HEK293 (cell line): ENCODE measurements around the gene CARD11.

ENCODE experiments used
- CTCF ChIP-seq: fragments of 450-650 bp; formaldehyde crosslinking; IDR thresholded peaks from 2 replicates; pipeline ENCODE4 v1.5.1; 2016; ENCODE audit warnings: missing biosample characterization, missing genetic modification characterization
- TCF7L2 ChIP-seq: IDR thresholded peaks from 2 replicates; pipeline ENCODE4 v1.6.1; 2011; ENCODE audit warnings: low read depth, mild to moderate bottlenecking, inconsistent platforms, low read length, moderate library complexity, borderline replicate concordance
- ZNF140 ChIP-seq: fragments of 450-650 bp; formaldehyde crosslinking; IDR thresholded peaks from 2 replicates; pipeline ENCODE4 v1.5.1; 2016; ENCODE audit warnings: missing biosample characterization, missing genetic modification characterization
- ZNF274 ChIP-seq, 2 experiments: fragments of 200-500 bp in 1 of 2; fragments of 450-650 bp in 1 of 2; sonication (Bioruptor generic) in 1 of 2; formaldehyde crosslinking in 1 of 2; IDR thresholded peaks; 2 replicates each; pipeline versions ENCODE4 v1.5.1 to v1.6.1; 2014 to 2016; ENCODE audit warnings: borderline replicate concordance in 1 of 2, inconsistent platforms in 1 of 2, low read length in 1 of 2, missing biosample characterization in 1 of 2, missing genetic modification characterization in 1 of 2
- ZNF362 ChIP-seq: fragments of 450-650 bp; formaldehyde crosslinking; IDR thresholded peaks from 2 replicates; pipeline ENCODE4 v1.5.1; 2016; ENCODE audit warnings: missing biosample characterization, missing genetic modification characterization
- TF ChIP-seq, protein P1 (sequence below): fragments of 450-650 bp; formaldehyde crosslinking; IDR thresholded peaks from 2 replicates; pipeline ENCODE4 v1.5.1; 2016; ENCODE audit warnings: missing biosample characterization, missing genetic modification characterization

DNA sequence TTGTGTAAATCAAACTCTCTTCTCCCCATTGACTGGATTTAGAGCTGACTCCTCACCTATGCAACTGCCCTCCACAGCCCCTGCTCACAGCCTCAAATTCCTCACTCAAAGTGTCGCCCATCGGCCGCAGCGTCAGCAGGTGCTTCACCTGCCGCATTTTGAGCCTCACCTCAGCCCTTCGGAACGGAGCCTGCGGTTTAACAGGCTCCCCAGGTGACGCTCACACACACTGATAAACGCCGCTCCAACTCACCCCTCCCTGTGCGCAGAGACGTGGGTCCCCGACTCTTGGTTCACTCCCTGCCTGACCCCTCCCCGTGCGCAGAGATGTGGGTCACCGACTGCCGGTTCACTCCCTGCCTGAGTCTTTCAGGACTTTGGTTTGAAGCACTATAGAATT lies 57.1 kb downstream of the CARD11 start:
- TF ChIP-seq ZNF362 (tag by site-specific recombination): no peak
- TF ChIP-seq CTCF: no peak
- TF ChIP-seq, protein P1, sequence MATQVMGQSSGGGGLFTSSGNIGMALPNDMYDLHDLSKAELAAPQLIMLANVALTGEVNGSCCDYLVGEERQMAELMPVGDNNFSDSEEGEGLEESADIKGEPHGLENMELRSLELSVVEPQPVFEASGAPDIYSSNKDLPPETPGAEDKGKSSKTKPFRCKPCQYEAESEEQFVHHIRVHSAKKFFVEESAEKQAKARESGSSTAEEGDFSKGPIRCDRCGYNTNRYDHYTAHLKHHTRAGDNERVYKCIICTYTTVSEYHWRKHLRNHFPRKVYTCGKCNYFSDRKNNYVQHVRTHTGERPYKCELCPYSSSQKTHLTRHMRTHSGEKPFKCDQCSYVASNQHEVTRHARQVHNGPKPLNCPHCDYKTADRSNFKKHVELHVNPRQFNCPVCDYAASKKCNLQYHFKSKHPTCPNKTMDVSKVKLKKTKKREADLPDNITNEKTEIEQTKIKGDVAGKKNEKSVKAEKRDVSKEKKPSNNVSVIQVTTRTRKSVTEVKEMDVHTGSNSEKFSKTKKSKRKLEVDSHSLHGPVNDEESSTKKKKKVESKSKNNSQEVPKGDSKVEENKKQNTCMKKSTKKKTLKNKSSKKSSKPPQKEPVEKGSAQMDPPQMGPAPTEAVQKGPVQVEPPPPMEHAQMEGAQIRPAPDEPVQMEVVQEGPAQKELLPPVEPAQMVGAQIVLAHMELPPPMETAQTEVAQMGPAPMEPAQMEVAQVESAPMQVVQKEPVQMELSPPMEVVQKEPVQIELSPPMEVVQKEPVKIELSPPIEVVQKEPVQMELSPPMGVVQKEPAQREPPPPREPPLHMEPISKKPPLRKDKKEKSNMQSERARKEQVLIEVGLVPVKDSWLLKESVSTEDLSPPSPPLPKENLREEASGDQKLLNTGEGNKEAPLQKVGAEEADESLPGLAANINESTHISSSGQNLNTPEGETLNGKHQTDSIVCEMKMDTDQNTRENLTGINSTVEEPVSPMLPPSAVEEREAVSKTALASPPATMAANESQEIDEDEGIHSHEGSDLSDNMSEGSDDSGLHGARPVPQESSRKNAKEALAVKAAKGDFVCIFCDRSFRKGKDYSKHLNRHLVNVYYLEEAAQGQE (tag by site-specific recombination): no peak
- TF ChIP-seq ZNF140 (tag by site-specific recombination): no peak
- TF ChIP-seq TCF7L2: no peak
- no peak for TF ChIP-seq ZNF274 (IDR thresholded peaks at IDR 0.05; ENCODE audit: low read length)
- TF ChIP-seq ZNF274 (tag by site-specific recombination; IDR thresholded peaks at IDR 0.05; ENCODE audit: borderline replicate concordance): no peak
